HEK293 (cell line): ENCODE data around the gene EMP3.

ENCODE experiments used
- CTCF ChIP-seq: fragments of 450-650 bp; formaldehyde crosslinking; IDR thresholded peaks from 2 replicates; pipeline ENCODE4 v1.5.1; 2016; ENCODE audit warnings: missing biosample characterization, missing genetic modification characterization
- GLI2 ChIP-seq: fragments of 450-650 bp; formaldehyde crosslinking; IDR thresholded peaks from 2 replicates; pipeline ENCODE4; 2017; ENCODE audit warnings: missing biosample characterization, missing genetic modification characterization, low read depth, borderline replicate concordance
- KLF7 ChIP-seq: fragments of 450-650 bp; formaldehyde crosslinking; IDR thresholded peaks from 2 replicates; pipeline ENCODE4 v1.5.1; 2016; ENCODE audit warnings: missing biosample characterization, missing genetic modification characterization, borderline replicate concordance
- SP2 ChIP-seq: fragments of 450-650 bp; formaldehyde crosslinking; IDR thresholded peaks from 2 replicates; pipeline ENCODE4 v1.5.1; 2016; ENCODE audit warnings: missing biosample characterization, missing genetic modification characterization
- ZNF341 ChIP-seq: fragments of 450-650 bp; formaldehyde crosslinking; IDR thresholded peaks from 2 replicates; pipeline ENCODE4; 2016; ENCODE audit warnings: low read depth, missing biosample characterization, missing genetic modification characterization
- ZNF398 ChIP-seq: fragments of 450-650 bp; formaldehyde crosslinking; IDR thresholded peaks from 2 replicates; pipeline ENCODE4 v1.5.1; 2017; ENCODE audit warnings: missing biosample characterization, missing genetic modification characterization
- ZNF521 ChIP-seq: fragments of 450-650 bp; formaldehyde crosslinking; IDR thresholded peaks from 2 replicates; pipeline ENCODE4 v1.5.1; 2017; ENCODE audit warnings: missing biosample characterization, mild to moderate bottlenecking, missing genetic modification characterization
- ZNF704 ChIP-seq: fragments of 450-650 bp; formaldehyde crosslinking; IDR thresholded peaks from 2 replicates; pipeline ENCODE4 v1.5.1; 2016; ENCODE audit warnings: missing biosample characterization, missing genetic modification characterization
- ZSCAN30 ChIP-seq: fragments of 450-650 bp; IDR thresholded peaks from 2 replicates; pipeline ENCODE4 v1.5.1; 2018; ENCODE audit warnings: missing biosample characterization, mild to moderate bottlenecking, missing genetic modification characterization, moderate library complexity

GRCh38 chr19:48290771-48291488 lies 34.4 kb upstream of the EMP3 start:
- TF ChIP-seq ZNF398 (tag by site-specific recombination), result peak; percentile 33; the same call in 1 of the 2 replicates
- TF ChIP-seq CTCF (tag by site-specific recombination), result peak; percentile 89
- no peak for TF ChIP-seq SP2 (tag by site-specific recombination)
- TF ChIP-seq GLI2 (tag by site-specific recombination), result no peak
- TF ChIP-seq ZNF704, result no peak
- TF ChIP-seq ZNF341 (tag by site-specific recombination), result peak; percentile 48
- no peak for TF ChIP-seq ZNF521
- no peak for TF ChIP-seq KLF7 (tag by site-specific recombination)
- 0 out of 2 replicates have a peak, but pooled peaks have one; percentile 83 for TF ChIP-seq ZSCAN30
